Measurements from ENCODE around the gene PTCH2.
"Not testable (repeated sequence)": the region's sequence is repeated elsewhere in the genome, so short reads cannot be mapped to it uniquely, and the experiment has no call there.

PTCH2 gene

GRCh38 chr1:44806025-44806703 lies 36.9 kb downstream of the PTCH2 start:
- peak overlapping the region; percentile 99 for H3K27ac Mint-ChIP-seq
- peaks cover 64% of the 10 kb centered on the region for H3K4me1 Mint-ChIP-seq (ENCODE audit: low read depth)
- no peaks in the 10 kb centered on the region for H3K9me3 Mint-ChIP-seq
- H3K27me3 Mint-ChIP-seq (ENCODE audit: low read depth), result no peaks in the 10 kb centered on the region
- H3K36me3 Mint-ChIP-seq (ENCODE audit: low read depth), result peaks cover 54% of the 10 kb centered on the region
- no peak overlapping the region for H3K4me3 Mint-ChIP-seq

GRCh38 chr1:44805311-44806024 lies 37.6 kb downstream of the PTCH2 start:
- Mint-ChIP-seq H3K9me3 (no peaks in the 10 kb centered on the region), H3K27me3 (ENCODE audit: low read depth) (no peaks in the 10 kb centered on the region), H3K4me3 (no peak overlapping the region), H3K4me1 (ENCODE audit: low read depth) (peaks cover 59% of the 10 kb centered on the region), H3K27ac (peak overlapping the region; percentile 68), H3K36me3 (ENCODE audit: low read depth) (peaks cover 54% of the 10 kb centered on the region)

- H3K27ac Mint-ChIP-seq, result peak overlapping the region; percentile 68
- peak overlapping the region; percentile 91 for H3K4me3 Mint-ChIP-seq
- H3K27me3 Mint-ChIP-seq (ENCODE audit: low read depth), result no peaks in the 10 kb centered on the region
- H3K9me3 Mint-ChIP-seq, result no peaks in the 10 kb centered on the region
- peaks cover 48% of the 10 kb centered on the region for H3K4me1 Mint-ChIP-seq (ENCODE audit: low read depth)
- H3K36me3 Mint-ChIP-seq (ENCODE audit: low read depth), result peaks cover 45% of the 10 kb centered on the region
These were observed 39.5 kb downstream of the PTCH2 start for GRCh38 chr1:44803312-44804095.

- Mint-ChIP-seq H3K27ac (peak overlapping the region; percentile 68), H3K9me3 (no peaks in the 10 kb centered on the region), H3K4me1 (ENCODE audit: low read depth) (peaks cover 46% of the 10 kb centered on the region), H3K27me3 (ENCODE audit: low read depth) (no peaks in the 10 kb centered on the region), H3K36me3 (ENCODE audit: low read depth) (peaks cover 45% of the 10 kb centered on the region), H3K4me3 (peak overlapping the region; percentile 91)
These were observed 40.1 kb downstream of the PTCH2 start for GRCh38 chr1:44803062-44803311.

- peaks cover 40% of the 10 kb centered on the region for H3K4me1 Mint-ChIP-seq (ENCODE audit: low read depth)
These were observed 40.6 kb downstream of the PTCH2 start for GRCh38 chr1:44802306-44803061.

GRCh38 chr1:44801491-44802305 lies 41.4 kb downstream of the PTCH2 start:
- H3K27ac Mint-ChIP-seq, result peak overlapping the region; percentile 99
- no peaks in the 10 kb centered on the region for H3K9me3 Mint-ChIP-seq
- peaks cover 33% of the 10 kb centered on the region for H3K4me1 Mint-ChIP-seq (ENCODE audit: low read depth)
- peaks cover 36% of the 10 kb centered on the region for H3K36me3 Mint-ChIP-seq (ENCODE audit: low read depth)
- no peaks in the 10 kb centered on the region for H3K27me3 Mint-ChIP-seq (ENCODE audit: low read depth)
- H3K4me3 Mint-ChIP-seq, result peak overlapping the region; percentile 91

More at GRCh38 chr1:44802306-44803061, 40.6 kb downstream of the PTCH2 start:
- no peaks in the 10 kb centered on the region for H3K27me3 Mint-ChIP-seq (ENCODE audit: low read depth)
- H3K9me3 Mint-ChIP-seq, result no peaks in the 10 kb centered on the region
- H3K4me3 Mint-ChIP-seq, result peak overlapping the region; percentile 91
- H3K36me3 Mint-ChIP-seq (ENCODE audit: low read depth), result peaks cover 43% of the 10 kb centered on the region
- peak overlapping the region; percentile 99 for H3K27ac Mint-ChIP-seq

- H3K4me3 Mint-ChIP-seq, result peak within 1 kb of the TSS; percentile 91
- H3K36me3 Mint-ChIP-seq (ENCODE audit: low read depth), result peaks cover 29% of the 10 kb centered on the region
- H3K4me1 Mint-ChIP-seq (ENCODE audit: low read depth), result peaks cover 27% of the 10 kb centered on the region
- H3K27me3 Mint-ChIP-seq (ENCODE audit: low read depth), result no peaks in the 10 kb centered on the region
- H3K27ac Mint-ChIP-seq, result peak within 1 kb of the TSS; percentile 99
- H3K9me3 Mint-ChIP-seq, result no peaks in the 10 kb centered on the region
These were observed 43.1 kb downstream of the PTCH2 start, which contains the start of gene PLK3 for GRCh38 chr1:44799770-44800584. Gene PLK3 (plus strand): TSS chr1:44800377. CDS start chr1:44800464, 87 bp downstream.

- peak overlapping the region; percentile 91 for H3K4me3 Mint-ChIP-seq
- peaks cover 25% of the 10 kb centered on the region for H3K4me1 Mint-ChIP-seq (ENCODE audit: low read depth)
- no peaks in the 10 kb centered on the region for H3K9me3 Mint-ChIP-seq
- peaks cover 21% of the 10 kb centered on the region for H3K36me3 Mint-ChIP-seq (ENCODE audit: low read depth)
- peak overlapping the region; percentile 97 for H3K27ac Mint-ChIP-seq
- H3K27me3 Mint-ChIP-seq (ENCODE audit: low read depth), result no peaks in the 10 kb centered on the region
These were observed 44.3 kb downstream of the PTCH2 start for GRCh38 chr1:44798481-44799365.

- Mint-ChIP-seq H3K36me3 (ENCODE audit: low read depth) (peaks cover 12% of the 10 kb centered on the region), H3K4me1 (ENCODE audit: low read depth) (peaks cover 22% of the 10 kb centered on the region), H3K27ac (peak overlapping the region; percentile 26)
- H3K27me3 Mint-ChIP-seq (ENCODE audit: low read depth); H3K9me3 Mint-ChIP-seq; H3K4me3 Mint-ChIP-seq: not testable (repeated sequence)
These were observed 45.2 kb downstream of the PTCH2 start for GRCh38 chr1:44797886-44798285.

GRCh38 chr1:44792736-44793502 lies 50.1 kb downstream of the PTCH2 start:
- Mint-ChIP-seq H3K9me3 (no peaks in the 10 kb centered on the region), H3K27me3 (ENCODE audit: low read depth) (no peaks in the 10 kb centered on the region), H3K27ac (no peak overlapping the region), H3K4me3 (no peak overlapping the region), H3K4me1 (ENCODE audit: low read depth) (peaks cover 3% of the 10 kb centered on the region), H3K36me3 (ENCODE audit: low read depth) (no peaks in the 10 kb centered on the region)

- Mint-ChIP-seq H3K27ac (no peak overlapping the region), H3K36me3 (ENCODE audit: low read depth) (no peaks in the 10 kb centered on the region), H3K9me3 (no peaks in the 10 kb centered on the region), H3K4me1 (ENCODE audit: low read depth) (peaks cover 6% of the 10 kb centered on the region), H3K27me3 (ENCODE audit: low read depth) (no peaks in the 10 kb centered on the region), H3K4me3 (no peak overlapping the region)
These were observed 51.9 kb downstream of the PTCH2 start for GRCh38 chr1:44790968-44791801.
